ENCODE data around the gene ISCA2.

DNA sequence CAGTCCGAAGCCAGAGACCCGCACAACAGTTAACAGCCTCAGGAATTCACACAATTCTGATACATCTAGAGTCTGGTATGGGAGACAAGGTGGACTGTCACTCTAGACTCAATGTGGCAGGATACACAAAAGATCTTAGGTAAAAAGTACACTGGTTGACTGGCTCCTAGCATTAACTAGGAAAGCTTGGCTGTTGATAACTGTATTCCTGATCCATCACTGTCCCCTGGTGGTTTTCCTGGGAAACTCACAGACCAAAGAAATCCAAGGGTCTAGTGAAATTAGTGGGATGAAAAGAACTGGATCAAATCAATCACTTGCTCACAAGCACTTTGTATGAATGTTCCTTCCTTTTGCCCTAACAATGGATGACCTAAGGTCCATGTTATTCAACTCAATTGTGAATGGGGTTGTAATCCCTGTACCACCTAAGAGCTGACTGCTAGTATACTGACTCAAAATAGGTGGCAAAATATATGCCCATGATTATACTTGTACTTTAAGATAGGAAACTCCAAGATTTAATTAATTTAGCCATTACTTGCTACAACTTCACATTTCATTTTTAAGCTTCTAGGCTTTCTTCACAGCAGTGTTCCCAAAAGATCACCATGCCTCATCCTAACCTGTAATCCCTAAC, 14.4 kb upstream of the ISCA2 start:
- TF ChIP-seq, protein P1, sequence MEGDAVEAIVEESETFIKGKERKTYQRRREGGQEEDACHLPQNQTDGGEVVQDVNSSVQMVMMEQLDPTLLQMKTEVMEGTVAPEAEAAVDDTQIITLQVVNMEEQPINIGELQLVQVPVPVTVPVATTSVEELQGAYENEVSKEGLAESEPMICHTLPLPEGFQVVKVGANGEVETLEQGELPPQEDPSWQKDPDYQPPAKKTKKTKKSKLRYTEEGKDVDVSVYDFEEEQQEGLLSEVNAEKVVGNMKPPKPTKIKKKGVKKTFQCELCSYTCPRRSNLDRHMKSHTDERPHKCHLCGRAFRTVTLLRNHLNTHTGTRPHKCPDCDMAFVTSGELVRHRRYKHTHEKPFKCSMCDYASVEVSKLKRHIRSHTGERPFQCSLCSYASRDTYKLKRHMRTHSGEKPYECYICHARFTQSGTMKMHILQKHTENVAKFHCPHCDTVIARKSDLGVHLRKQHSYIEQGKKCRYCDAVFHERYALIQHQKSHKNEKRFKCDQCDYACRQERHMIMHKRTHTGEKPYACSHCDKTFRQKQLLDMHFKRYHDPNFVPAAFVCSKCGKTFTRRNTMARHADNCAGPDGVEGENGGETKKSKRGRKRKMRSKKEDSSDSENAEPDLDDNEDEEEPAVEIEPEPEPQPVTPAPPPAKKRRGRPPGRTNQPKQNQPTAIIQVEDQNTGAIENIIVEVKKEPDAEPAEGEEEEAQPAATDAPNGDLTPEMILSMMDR (conservative IDR thresholded peaks at IDR 0.05; ENCODE audit: low read length), result peak; percentile 66
- TF ChIP-seq EZH2phosphoT487 (IDR thresholded peaks at IDR 0.05; ENCODE audit: borderline replicate concordance, low read depth, low read length), result no peak

All from OCI-LY7 (cell line).